ENCODE measurements around the gene VPS8.

DNA sequence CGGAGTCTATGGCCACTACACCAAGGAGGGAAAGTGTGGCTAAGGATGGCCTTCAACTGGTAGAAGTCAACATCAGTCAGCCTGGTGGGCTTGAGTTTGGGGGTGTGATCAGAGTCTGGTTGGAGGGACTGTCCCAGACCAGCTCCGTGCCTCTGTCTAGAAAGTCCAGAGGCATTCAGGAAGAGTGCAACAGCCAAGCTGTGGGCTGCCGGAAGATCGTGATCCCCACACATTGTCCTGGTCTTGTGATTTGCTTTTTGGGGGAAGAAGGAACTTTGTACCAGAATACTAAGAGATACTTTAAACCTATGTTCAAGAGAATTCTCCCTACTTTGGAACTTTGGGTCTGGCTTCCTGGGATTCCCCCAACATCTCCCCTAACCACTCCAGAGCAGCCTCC lies 47.8 kb upstream of the VPS8 start:
- no peak for TF ChIP-seq POLR2A (IDR thresholded peaks at IDR 0.05; ENCODE audit: low read depth, low read length)
- TF ChIP-seq POLR2AphosphoS5 (IDR thresholded peaks at IDR 0.05; ENCODE audit: low read depth, low read length): no peak
- no peak for TF ChIP-seq PAX5 (IDR thresholded peaks at IDR 0.05; ENCODE audit: insufficient read depth, low read length, severe bottlenecking)
- TF ChIP-seq SPI1 (IDR thresholded peaks at IDR 0.05; ENCODE audit: low read depth, low read length): no peak
- no peak for TF ChIP-seq TAF1 (IDR thresholded peaks at IDR 0.05; ENCODE audit: low read depth, low read length)
- no peak for TF ChIP-seq POU2F2 (IDR thresholded peaks at IDR 0.05; ENCODE audit: low read depth, low read length)

Data from GM12891 (cell line).